ENCODE measurements around the gene XPOT. TPM values are rescaled to one million over a fixed set of nuclear protein-coding genes. Genes with fewer than 3 reads are reported as not detected.

The XPOT gene
- total RNA-seq, 1 experiment from 2014 or later: 122 TPM

GRCh38 chr12:64497484-64497883 lies 93.3 kb downstream of the XPOT start:
- no TSS peak for BruUV-seq (replicated peaks)
- Histone ChIP-seq H3K4me3 (no peak overlapping the region), H3K4me1 (replicated peaks; ENCODE audit: insufficient read depth) (no peaks in the 10 kb centered on the region), H3K4me2 (no peak overlapping the region), H3K27ac (no peak overlapping the region), H2AFZ (no peak overlapping the region), H3K9me3 (ENCODE audit: insufficient read depth, low read depth) (no peaks in the 10 kb centered on the region), H3K9me2 (ENCODE audit: insufficient read depth) (no peaks in the 10 kb centered on the region), H3K27me3 (ENCODE audit: insufficient read depth, low read depth) (no peaks in the 10 kb centered on the region), H4K20me1 (ENCODE audit: insufficient read depth) (no peaks in the 10 kb centered on the region), H3K79me2 (ENCODE audit: low read depth) (no peaks in the 10 kb centered on the region), H3F3A (ENCODE audit: insufficient read depth, low read depth) (peaks cover 12% of the 10 kb centered on the region; the same call in 1 of the 2 replicates), H3K36me3 (ENCODE audit: low read depth) (peaks cover 48% of the 10 kb centered on the region)
- ChIA-PET CTCF (interaction anchor here (0.6 kb wide), 1 partner anchor 72 kb away, joined by 6 read pairs; no protein-coding TSS in a partner anchor), POLR2A (ENCODE audit: unreplicated experiment) (no interaction called here)
- no peak for DNase-seq
- intact Hi-C loops (cut with micrococcal nuclease; ENCODE audit: unreplicated experiment): loop anchor here (5.0 kb wide), 1 partner anchor 200 kb away; no protein-coding TSS in a partner anchor
- TF ChIP-seq EZH2 (IDR thresholded peaks at IDR 0.05; ENCODE audit: low read depth) (no peak), CTCF (conservative IDR thresholded peaks at IDR 0.05) (no peak)

- Histone ChIP-seq H3K36me3 (ENCODE audit: low read depth) (peaks cover 48% of the 10 kb centered on the region), H3K4me2 (no peak overlapping the region), H2AFZ (no peak overlapping the region)
Measured at GRCh38 chr12:64497903-64498302, 93.7 kb downstream of the XPOT start.

GRCh38 chr12:64500394-64500793 lies 96.2 kb downstream of the XPOT start:
- H3K4me3 ChIP-seq: no peak overlapping the region
- H3K4me1 ChIP-seq (replicated peaks; ENCODE audit: insufficient read depth): no peaks in the 10 kb centered on the region
- H3K36me3 ChIP-seq (ENCODE audit: low read depth): peaks cover 38% of the 10 kb centered on the region
- no peaks in the 10 kb centered on the region for H4K20me1 ChIP-seq (ENCODE audit: insufficient read depth)
- intact Hi-C loops (cut with micrococcal nuclease; ENCODE audit: unreplicated experiment): no loop called here
- BruUV-seq (replicated peaks): no TSS peak
- ChIA-PET CTCF (no interaction called here), POLR2A (ENCODE audit: unreplicated experiment) (no interaction called here)
- H3K79me2 ChIP-seq (ENCODE audit: low read depth): no peaks in the 10 kb centered on the region
- no peak overlapping the region for H3K27ac ChIP-seq
- H3F3A ChIP-seq (ENCODE audit: insufficient read depth, low read depth): peaks cover 9% of the 10 kb centered on the region; the same call in 1 of the 2 replicates
- no peak for DNase-seq
- no peaks in the 10 kb centered on the region for H3K9me3 ChIP-seq (ENCODE audit: insufficient read depth, low read depth)
- TF ChIP-seq CTCF (conservative IDR thresholded peaks at IDR 0.05) (no peak), EZH2 (IDR thresholded peaks at IDR 0.05; ENCODE audit: low read depth) (no peak)
- no peak overlapping the region for H2AFZ ChIP-seq
- H3K9me2 ChIP-seq (ENCODE audit: insufficient read depth): no peaks in the 10 kb centered on the region
- no peaks in the 10 kb centered on the region for H3K27me3 ChIP-seq (ENCODE audit: insufficient read depth, low read depth)
- no peak overlapping the region for H3K4me2 ChIP-seq

More at GRCh38 chr12:64497903-64498302, 93.7 kb downstream of the XPOT start:
- TF ChIP-seq EZH2 (IDR thresholded peaks at IDR 0.05; ENCODE audit: low read depth) (no peak), CTCF (conservative IDR thresholded peaks at IDR 0.05) (no peak)
- ChIA-PET POLR2A (ENCODE audit: unreplicated experiment) (no interaction called here), CTCF (interaction anchor here (0.6 kb wide), 1 partner anchor 72 kb away, joined by 6 read pairs; no protein-coding TSS in a partner anchor)
- Histone ChIP-seq H3K4me3 (no peak overlapping the region), H3K27ac (no peak overlapping the region), H3K27me3 (ENCODE audit: insufficient read depth, low read depth) (no peaks in the 10 kb centered on the region), H3K79me2 (ENCODE audit: low read depth) (no peaks in the 10 kb centered on the region), H3K4me1 (replicated peaks; ENCODE audit: insufficient read depth) (no peaks in the 10 kb centered on the region), H3K9me2 (ENCODE audit: insufficient read depth) (no peaks in the 10 kb centered on the region), H4K20me1 (ENCODE audit: insufficient read depth) (no peaks in the 10 kb centered on the region), H3K9me3 (ENCODE audit: insufficient read depth, low read depth) (no peaks in the 10 kb centered on the region), H3F3A (ENCODE audit: insufficient read depth, low read depth) (peaks cover 12% of the 10 kb centered on the region; the same call in 1 of the 2 replicates)
- intact Hi-C loops (cut with micrococcal nuclease; ENCODE audit: unreplicated experiment): loop anchor here (5.0 kb wide), 1 partner anchor 199 kb away; no protein-coding TSS in a partner anchor
- BruUV-seq (replicated peaks): no TSS peak
- no peak for DNase-seq

Other genes with a start within 250 kb of the XPOT start
- gene KICS2, start 182.1 kb upstream of the XPOT start, total RNA-seq (2021): 12.1 and 14.5 TPM in 2 replicates
- gene C12orf56, start 13.6 kb upstream of the XPOT start, total RNA-seq (2021): not detected in 2 replicates
- gene TBK1, start 47.7 kb downstream of the XPOT start, total RNA-seq (2021): 18.0 and 26.2 TPM in 2 replicates
- gene RASSF3, start 206.1 kb downstream of the XPOT start, total RNA-seq (2021): 32.4 and 38.9 TPM in 2 replicates

Data from PC-9 (cell line).